Memory B cell (primary cell): ENCODE measurements around the gene DPP7.

Source experiments
- ATAC-seq: fragments of 150-1000 bp; cut with Tn5 transposase; 2 replicates; pipeline ENCODE4 v1.10.0; 2021; ENCODE audit warnings: low read depth, mild to moderate bottlenecking, moderate library complexity
- DNase-seq, 2 donors: peaks; one replicate each; pipeline ENCODE4 v3.0.0; 2022; ENCODE audit warnings: low spot score in 2 of 2
- H3K27ac Mint-ChIP-seq: one replicate; pipeline ENCODE4 v1.8.0; 2022; ENCODE audit warnings: mild to moderate bottlenecking, moderate library complexity, mixed read lengths
- H3K27me3 Mint-ChIP-seq: one replicate; pipeline ENCODE4 v1.8.0; 2022; ENCODE audit warnings: mixed read lengths
- H3K36me3 Mint-ChIP-seq: one replicate; pipeline ENCODE4 v1.8.0; 2022; ENCODE audit warnings: mild to moderate bottlenecking, mixed read lengths
- H3K4me1 Mint-ChIP-seq: one replicate; pipeline ENCODE4 v1.8.0; 2022; ENCODE audit warnings: mixed read lengths
- H3K4me3 Mint-ChIP-seq: one replicate; pipeline ENCODE4 v1.8.0; 2022; ENCODE audit warnings: mild to moderate bottlenecking, moderate library complexity, mixed read lengths
- H3K9me3 Mint-ChIP-seq: one replicate; pipeline ENCODE4 v1.8.0; 2022; ENCODE audit warnings: mixed read lengths

Gene DPP7

DNA sequence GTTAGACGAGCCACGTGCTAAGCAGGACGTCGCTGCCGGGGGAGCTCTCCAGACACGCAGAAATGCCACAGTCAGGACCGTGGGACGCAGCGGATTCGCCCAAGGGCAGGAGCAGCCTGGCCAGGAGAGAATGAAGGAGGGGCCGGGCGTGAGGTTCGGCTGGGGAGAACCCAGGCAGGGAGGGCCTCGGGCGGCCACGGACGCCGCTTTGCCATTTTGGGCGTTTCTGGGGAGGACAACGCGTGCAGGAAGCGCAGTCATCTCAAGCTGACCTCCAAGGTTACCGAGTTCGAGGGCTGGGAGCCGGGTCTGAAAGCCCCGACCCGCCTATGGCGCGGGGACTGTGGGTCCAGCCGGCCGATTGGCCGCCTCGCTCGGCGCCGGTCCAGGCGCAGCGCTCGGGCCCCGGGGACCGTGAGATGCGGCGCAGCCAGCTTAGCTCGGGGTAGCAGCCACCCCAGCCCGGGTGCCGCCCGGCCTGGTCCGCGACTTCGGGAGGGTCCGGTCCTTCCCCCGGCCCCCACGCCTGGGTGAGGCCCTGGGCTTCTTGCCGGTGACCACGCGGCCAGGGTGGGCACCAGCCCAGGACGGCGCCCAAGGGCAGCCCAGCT is 28.5 kb downstream of the DPP7 start:
- Mint-ChIP-seq H3K36me3 (peaks cover 6% of the 10 kb centered on the region), H3K4me1 (peaks cover 29% of the 10 kb centered on the region), H3K27ac (peak overlapping the region; percentile 88), H3K4me3 (peak overlapping the region; percentile 91), H3K9me3 (no peaks in the 10 kb centered on the region), H3K27me3 (no peaks in the 10 kb centered on the region)
- ATAC-seq (peak; percentile 2), DNase-seq (no peak)

GRCh38 chr9:137084526-137084925 is 30.0 kb downstream of the DPP7 start:
- Mint-ChIP-seq H3K9me3 (no peaks in the 10 kb centered on the region), H3K4me3 (no peak overlapping the region), H3K27me3 (no peaks in the 10 kb centered on the region), H3K36me3 (peaks cover 8% of the 10 kb centered on the region), H3K4me1 (peaks cover 28% of the 10 kb centered on the region), H3K27ac (no peak overlapping the region)
- ATAC-seq (no peak), DNase-seq (no peak)

GRCh38 chr9:137083394-137084004 is 31.0 kb downstream of the DPP7 start:
- H3K9me3 Mint-ChIP-seq = no peaks in the 10 kb centered on the region
- DNase-seq = no peak

GRCh38 chr9:137082925-137083290 is 31.6 kb downstream of the DPP7 start:
- H3K27me3 Mint-ChIP-seq = no peaks in the 10 kb centered on the region
- peaks cover 15% of the 10 kb centered on the region for H3K4me1 Mint-ChIP-seq
- no peak overlapping the region for H3K4me3 Mint-ChIP-seq
- peaks cover 3% of the 10 kb centered on the region for H3K36me3 Mint-ChIP-seq
- H3K9me3 Mint-ChIP-seq = no peaks in the 10 kb centered on the region
- H3K27ac Mint-ChIP-seq = no peak overlapping the region
- no peak for ATAC-seq
- no peak for DNase-seq

More at GRCh38 chr9:137083394-137084004, 31.0 kb downstream of the DPP7 start:
- H3K4me1 Mint-ChIP-seq = peaks cover 20% of the 10 kb centered on the region
- H3K27ac Mint-ChIP-seq = no peak overlapping the region
- H3K27me3 Mint-ChIP-seq = no peaks in the 10 kb centered on the region
- ATAC-seq = no peak
- H3K4me3 Mint-ChIP-seq = no peak overlapping the region
- H3K36me3 Mint-ChIP-seq = peaks cover 3% of the 10 kb centered on the region

GRCh38 chr9:137082222-137082924 is 32.2 kb downstream of the DPP7 start:
- Mint-ChIP-seq H3K27ac (no peak overlapping the region), H3K27me3 (no peaks in the 10 kb centered on the region), H3K4me1 (peaks cover 10% of the 10 kb centered on the region), H3K9me3 (no peaks in the 10 kb centered on the region), H3K4me3 (no peak overlapping the region), H3K36me3 (peaks cover 3% of the 10 kb centered on the region)
- DNase-seq = no peak
- no peak for ATAC-seq

GRCh38 chr9:137080260-137081122 is 34.0 kb downstream of the DPP7 start:
- Mint-ChIP-seq H3K27ac (no peak overlapping the region), H3K36me3 (peaks cover 3% of the 10 kb centered on the region), H3K9me3 (no peaks in the 10 kb centered on the region), H3K4me3 (peak overlapping the region; percentile 58), H3K4me1 (peaks cover 6% of the 10 kb centered on the region), H3K27me3 (no peaks in the 10 kb centered on the region)
- ATAC-seq (no peak), DNase-seq (no peak)

GRCh38 chr9:137079401-137079787 is 35.1 kb downstream of the DPP7 start:
- Mint-ChIP-seq H3K27ac (no peak overlapping the region), H3K4me1 (peaks cover 11% of the 10 kb centered on the region), H3K9me3 (no peaks in the 10 kb centered on the region), H3K4me3 (no peak overlapping the region), H3K27me3 (no peaks in the 10 kb centered on the region), H3K36me3 (peaks cover 3% of the 10 kb centered on the region)
- ATAC-seq (no peak), DNase-seq (no peak)

- no peak for ATAC-seq
- no peaks in the 10 kb centered on the region for H3K27me3 Mint-ChIP-seq
- DNase-seq = no peak
- H3K4me3 Mint-ChIP-seq = peak overlapping the region; percentile 80
- peaks cover 3% of the 10 kb centered on the region for H3K36me3 Mint-ChIP-seq
- H3K9me3 Mint-ChIP-seq = no peaks in the 10 kb centered on the region
- H3K4me1 Mint-ChIP-seq = peaks cover 11% of the 10 kb centered on the region
- H3K27ac Mint-ChIP-seq = no peak overlapping the region
Measured at GRCh38 chr9:137078701-137079400, 35.7 kb downstream of the DPP7 start.

DNA sequence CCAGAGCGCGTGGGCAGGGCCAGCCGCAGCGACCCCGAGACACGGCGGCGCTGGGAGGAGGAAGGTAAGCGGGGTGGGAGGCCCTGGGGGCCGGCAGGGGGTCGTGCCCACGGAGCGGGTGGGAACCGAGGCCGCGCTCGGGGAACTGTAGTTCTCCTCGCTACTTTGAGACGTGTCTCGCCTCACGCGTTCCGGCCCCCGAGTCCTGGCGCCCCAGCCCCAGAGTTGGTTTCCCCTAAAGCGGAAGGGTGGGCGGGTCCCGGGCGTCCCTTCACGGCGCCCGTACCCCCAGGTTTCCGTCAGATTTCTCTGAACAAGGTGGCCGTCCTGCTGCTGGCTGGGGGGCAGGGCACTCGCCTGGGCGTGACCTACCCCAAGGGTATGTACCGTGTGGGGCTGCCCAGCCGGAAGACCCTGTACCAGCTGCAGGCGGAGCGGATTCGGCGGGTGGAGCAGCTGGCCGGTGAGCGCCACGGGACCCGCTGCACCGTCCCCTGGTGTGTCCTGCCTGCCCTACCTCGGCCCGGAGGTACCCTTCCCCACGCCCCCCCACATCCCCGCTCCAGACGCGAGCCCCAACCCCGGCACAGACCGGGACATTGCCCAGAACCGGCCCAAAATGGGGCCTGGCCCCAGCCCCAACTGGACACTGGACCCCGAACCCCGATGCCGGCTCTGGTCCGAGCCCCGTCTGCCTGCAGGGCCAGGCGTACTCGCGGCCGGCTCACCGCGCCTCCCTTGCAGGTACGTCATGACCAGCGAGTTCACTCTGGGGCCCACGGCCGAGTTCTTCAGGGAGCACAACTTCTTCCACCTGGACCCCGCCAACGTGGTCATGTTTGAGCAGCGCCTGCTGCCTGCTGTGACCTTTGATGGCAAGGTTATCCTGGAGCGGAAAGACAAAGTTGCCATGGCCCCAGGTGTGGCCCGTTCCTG is 36.5 kb downstream of the DPP7 start:
- ATAC-seq = peak; percentile 44
- Mint-ChIP-seq H3K4me3 (peak overlapping the region; percentile 80), H3K4me1 (peaks cover 8% of the 10 kb centered on the region), H3K27ac (no peak overlapping the region), H3K27me3 (no peaks in the 10 kb centered on the region), H3K36me3 (peaks cover 3% of the 10 kb centered on the region), H3K9me3 (no peaks in the 10 kb centered on the region)
- DNase-seq = no peak

- peak; percentile 70 for ATAC-seq
- H3K27me3 Mint-ChIP-seq = no peaks in the 10 kb centered on the region
- peaks cover 3% of the 10 kb centered on the region for H3K36me3 Mint-ChIP-seq
- peaks cover 8% of the 10 kb centered on the region for H3K4me1 Mint-ChIP-seq
- peak; percentile 52 to 64 for DNase-seq
- no peak within 1 kb of the TSS for H3K27ac Mint-ChIP-seq
- H3K9me3 Mint-ChIP-seq = no peaks in the 10 kb centered on the region
- peak within 1 kb of the TSS; percentile 81 for H3K4me3 Mint-ChIP-seq
Measured at GRCh38 chr9:137077010-137077747, 37.4 kb downstream of the DPP7 start, which contains the start of gene UAP1L1. UAP1L1 (plus strand) TSS chr9:137077517; CDS start chr9:137077533, 16 bp downstream.

DNA sequence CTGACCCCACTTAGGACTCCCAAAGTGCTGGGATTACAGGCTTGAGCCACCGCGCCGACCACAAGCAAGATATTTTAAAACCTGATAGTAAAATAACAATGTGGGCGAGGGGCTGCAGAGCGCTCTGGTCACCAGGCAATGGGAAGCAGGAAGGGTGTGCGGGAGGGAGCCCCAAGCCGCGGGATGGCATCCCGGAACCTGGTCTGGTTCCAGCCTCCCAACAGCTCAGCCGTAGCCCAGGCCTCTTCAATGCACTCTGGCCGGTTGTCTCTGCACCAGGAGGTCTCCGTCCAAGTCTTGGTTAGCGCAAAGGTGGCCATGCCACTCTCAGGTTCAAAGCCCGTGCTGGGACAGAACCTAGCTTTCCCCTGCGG is 37.9 kb downstream of the DPP7 start:
- no peak for ATAC-seq
- Mint-ChIP-seq H3K27ac (no peak overlapping the region), H3K36me3 (peaks cover 3% of the 10 kb centered on the region), H3K4me1 (peaks cover 8% of the 10 kb centered on the region), H3K9me3 (no peaks in the 10 kb centered on the region), H3K27me3 (no peaks in the 10 kb centered on the region), H3K4me3 (peak overlapping the region; percentile 81)
- no peak for DNase-seq

DNA sequence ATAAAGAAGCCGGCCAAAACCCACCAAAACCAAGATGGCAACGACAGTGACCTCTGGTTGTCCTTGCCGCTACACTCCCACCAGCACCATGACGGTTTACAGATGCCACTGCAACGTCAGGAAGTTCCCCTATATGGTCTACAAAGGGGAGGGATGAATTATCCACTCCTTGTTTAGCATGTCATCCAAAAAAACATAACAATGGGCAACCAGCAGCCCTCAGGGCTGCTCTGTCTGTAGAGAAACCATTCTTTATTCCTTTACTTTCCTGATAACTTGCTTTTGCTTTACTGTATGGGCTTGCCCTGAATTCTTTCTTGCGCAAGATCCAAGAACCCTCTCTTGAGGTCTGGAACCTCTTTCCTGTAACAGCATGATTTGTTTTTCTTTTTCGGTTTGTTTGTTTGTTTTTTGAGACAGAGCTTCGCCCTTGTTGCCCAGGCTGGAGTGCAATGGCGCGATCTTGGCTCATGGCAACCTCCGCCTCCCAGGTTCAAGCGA is 39.2 kb downstream of the DPP7 start:
- no peak for DNase-seq
- ATAC-seq = no peak
- Mint-ChIP-seq H3K27me3 (no peaks in the 10 kb centered on the region), H3K4me3 (no peak overlapping the region), H3K9me3 (no peaks in the 10 kb centered on the region), H3K4me1 (peaks cover 12% of the 10 kb centered on the region), H3K27ac (no peak overlapping the region), H3K36me3 (peaks cover 3% of the 10 kb centered on the region)
